HCT116 (cell line): ENCODE data around the gene C1orf159. TPM values are rescaled to one million over a fixed set of nuclear protein-coding genes. Genes with fewer than 3 reads are reported as not detected.

Experiments
- ATAC-seq: fragments of 200-7000 bp; cut with Tn5 transposase; 2 replicates; pipeline ENCODE4 v1.9.1; 2020; ENCODE audit warnings: mild to moderate bottlenecking, moderate library complexity
- BruUV-seq: library from RNA; stranded (reverse); fragments of 400-500 nt; replicated peaks from 2 replicates; lab custom pipeline; 2021; lab: Mats Ljungman, UMichigan
- CTCF ChIA-PET: fragments of 300-600 bp; sonication (Branson Sonifier 250); formaldehyde crosslinking; loops from one replicate; lab custom pipeline; 2021; ENCODE audit warnings: antibody characterized with exemption; lab: Charles Lee
- POLR2A ChIA-PET: fragments of 300-600, 350-600 bp; sonication (Branson Sonifier 250); formaldehyde crosslinking; loops from one replicate; lab custom pipeline; 2021; ENCODE audit warnings: antibody characterized with exemption; lab: Charles Lee
- RAD21 ChIA-PET, 2 experiments: fragments of 300-600 bp; sonication (Branson Sonifier 250); formaldehyde crosslinking; loops; one replicate each; lab custom pipeline; 2023; ENCODE audit warnings: low total read pairs in 2 of 2; ENCODE audit not compliant: uncharacterized antibody in 2 of 2, unreplicated experiment in 2 of 2, low non-redundant PET in 1 of 2; lab: Charles Lee
- DNase-seq: peaks from one replicate; pipeline ENCODE4 v3.0.0-alpha.2; 2010; ENCODE audit warnings: low read depth, low spot score
- H2AFZ ChIP-seq: fragments of 200-600 bp; shearing (Covaris generic), sonication (generic); 2 replicates; pipeline ENCODE4 v1.6.1; 2017; ENCODE audit warnings: low read depth, mixed run types, mixed read lengths, antibody characterized with exemption, low read length; ENCODE audit not compliant: poor library complexity, severe bottlenecking
- H3K27ac ChIP-seq: 2 replicates; pipeline ENCODE4 v1.5.1; 2012; ENCODE audit warnings: low read depth, low read length
- H3K27me3 ChIP-seq: fragments of 200-600 bp; sonication (generic); 2 replicates; pipeline ENCODE4 v1.6.1; 2016; ENCODE audit warnings: mixed run types, low read length, mixed read lengths; ENCODE audit not compliant: insufficient read depth
- H3K36me3 ChIP-seq, 2 experiments: fragments of 200-500 bp in 1 of 2; fragments of 200-600 bp in 1 of 2; sonication (Bioruptor generic) in 1 of 2; sonication (generic) in 1 of 2; 2 replicates each; pipeline versions ENCODE4 v1.5.1 to v1.6.1; 2014 to 2016; ENCODE audit warnings: low read length in 2 of 2, inconsistent platforms in 1 of 2, mixed read lengths in 1 of 2, mixed run types in 1 of 2; ENCODE audit not compliant: insufficient read depth in 2 of 2, control insufficient read depth in 1 of 2
- H3K4me1 ChIP-seq, 2 experiments: fragments of 200-600 bp in 1 of 2; sonication (generic) in 1 of 2; 2 replicates each; pipeline versions ENCODE4 v1.5.1 to v1.6.1; 2012 to 2017; ENCODE audit warnings: low read length in 2 of 2, inconsistent platforms in 1 of 2, mild to moderate bottlenecking in 1 of 2, mixed read lengths in 1 of 2, mixed run types in 1 of 2, moderate library complexity in 1 of 2; ENCODE audit not compliant: insufficient read depth in 2 of 2, control insufficient read depth in 1 of 2
- H3K4me2 ChIP-seq: fragments of 200-600 bp; sonication (generic); 2 replicates; pipeline ENCODE4 v1.6.1; 2017; ENCODE audit warnings: mixed run types, low read length, mixed read lengths
- H3K4me3 ChIP-seq, 2 experiments: fragments of 200-600 bp in 1 of 2; sonication (generic) in 1 of 2; replicated peaks in 1 of 2; 2 replicates each; pipeline ENCODE4 v1.5.1; 2011 to 2016; ENCODE audit warnings: low read length in 2 of 2, control low read depth in 1 of 2, low read depth in 1 of 2, mild to moderate bottlenecking in 1 of 2, mixed read lengths in 1 of 2, mixed run types in 1 of 2
- H3K79me2 ChIP-seq: fragments of 200-600 bp; sonication (generic); 2 replicates; pipeline ENCODE4 v1.6.1; 2017; ENCODE audit warnings: mild to moderate bottlenecking, mixed run types, low read length, moderate library complexity, mixed read lengths; ENCODE audit not compliant: insufficient read depth
- H3K9ac ChIP-seq: fragments of 200-600 bp; sonication (generic); 2 replicates; pipeline ENCODE4 v1.6.1; 2016; ENCODE audit warnings: low read length, mixed read lengths
- H3K9me2 ChIP-seq: fragments of 200-600 bp; sonication (generic), shearing (Covaris generic); 2 replicates; pipeline ENCODE4 v1.6.1; 2017; ENCODE audit warnings: mixed run types, mild to moderate bottlenecking, moderate library complexity; ENCODE audit not compliant: insufficient read depth
- H3K9me3 ChIP-seq, 2 experiments: fragments of 200-500 bp in 1 of 2; fragments of 200-600 bp in 1 of 2; sonication (Bioruptor generic) in 1 of 2; sonication (generic) in 1 of 2; 2 replicates each; pipeline ENCODE4 v1.6.1; 2014 to 2017; ENCODE audit warnings: low read length in 2 of 2, mixed read lengths in 2 of 2, inconsistent platforms in 1 of 2, low read depth in 1 of 2, mild to moderate bottlenecking in 1 of 2, mixed run types in 1 of 2, moderate library complexity in 1 of 2; ENCODE audit not compliant: control insufficient read depth in 1 of 2, insufficient read depth in 1 of 2
- H4K20me1 ChIP-seq: fragments of 200-600 bp; sonication (generic), shearing (Covaris generic); 2 replicates; pipeline ENCODE4 v1.6.1; 2017; ENCODE audit warnings: mixed run types, mild to moderate bottlenecking, moderate library complexity; ENCODE audit not compliant: insufficient read depth
- CBX3 ChIP-seq: IDR thresholded peaks from 2 replicates; pipeline ENCODE4 v1.6.1; 2012; ENCODE audit warnings: low read depth
- CEBPB ChIP-seq: IDR thresholded peaks from 2 replicates; pipeline ENCODE4 v1.6.1; 2012; ENCODE audit warnings: low read depth
- EGR1 ChIP-seq: IDR thresholded peaks from 2 replicates; pipeline ENCODE4 v1.6.1; 2012; ENCODE audit warnings: low read depth
- ELF1 ChIP-seq: IDR thresholded peaks from 2 replicates; pipeline ENCODE4 v1.6.1; 2012; ENCODE audit warnings: low read depth, borderline replicate concordance
- EZH2 ChIP-seq: fragments of 200-600 bp; sonication (generic); IDR thresholded peaks from 2 replicates; pipeline ENCODE4 v1.6.1; 2017; ENCODE audit warnings: antibody characterized with exemption, mixed run types
- EZH2phosphoT487 ChIP-seq: fragments of 200-600 bp; IDR thresholded peaks from 2 replicates; pipeline ENCODE4 v1.6.1; 2018; ENCODE audit warnings: antibody characterized with exemption, borderline replicate concordance
- FOSL1 ChIP-seq: IDR thresholded peaks from 2 replicates; pipeline ENCODE4 v1.6.1; 2012; ENCODE audit warnings: low read depth
- JUND ChIP-seq: IDR thresholded peaks from 2 replicates; pipeline ENCODE4 v1.6.1; 2012
- POLR2AphosphoS5 ChIP-seq: IDR thresholded peaks from 2 replicates; pipeline ENCODE4 v1.6.1; 2011; ENCODE audit warnings: mild to moderate bottlenecking, low read depth, low read length, moderate library complexity
- RAD21 ChIP-seq: IDR thresholded peaks from 2 replicates; pipeline ENCODE4 v1.6.1; 2012; ENCODE audit warnings: low read depth, mild to moderate bottlenecking
- SP1 ChIP-seq: IDR thresholded peaks from 2 replicates; pipeline ENCODE4 v1.6.1; 2012; ENCODE audit warnings: low read depth
- SRF ChIP-seq: IDR thresholded peaks from 2 replicates; pipeline ENCODE4 v1.6.1; 2012; ENCODE audit warnings: low read depth
- TCF7L2 ChIP-seq: IDR thresholded peaks from 2 replicates; pipeline ENCODE4 v1.7.0; 2011; ENCODE audit warnings: borderline replicate concordance, inconsistent platforms; ENCODE audit not compliant: insufficient read depth, insufficient read length; ENCODE audit errors: extremely low read depth
- ZFX ChIP-seq: fragments of 450-650 bp; IDR thresholded peaks from 2 replicates; pipeline ENCODE4 v1.6.1; 2017
- intact Hi-C: fragments of 100-400 bp; cut with micrococcal nuclease; formaldehyde crosslinking; loops from 2 replicates; pipeline ENCODE4 v1.10.0; 2022
- total RNA-seq: library from RNA; stranded (reverse); gene quantifications from one replicate; pipeline ENCODE4 v1.2.1, GENCODE V29; 2021; ENCODE audit not compliant: unreplicated experiment
- TF ChIP-seq, protein P1 (sequence below): IDR thresholded peaks from 2 replicates; pipeline ENCODE4 v1.6.1; 2012
- TF ChIP-seq, protein P2 (sequence below): IDR thresholded peaks from 2 replicates; pipeline ENCODE4 v1.6.1; 2012
- TF ChIP-seq, protein P3 (sequence below), 3 experiments: fragments of 200-600 bp in 1 of 3; sonication (generic) in 1 of 3; IDR thresholded peaks in 2 of 3; conservative IDR thresholded peaks in 1 of 3; 2 replicates each; pipeline ENCODE4 v1.5.1; 2012 to 2017; ENCODE audit warnings: low read depth in 2 of 3, low read length in 2 of 3, antibody characterized with exemption in 1 of 3, borderline replicate concordance in 1 of 3, control low read depth in 1 of 3, mild to moderate bottlenecking in 1 of 3, mixed read lengths in 1 of 3, mixed run types in 1 of 3, moderate library complexity in 1 of 3; ENCODE audit not compliant: insufficient read depth in 1 of 3
- TF ChIP-seq, protein P4 (sequence below): IDR thresholded peaks from 2 replicates; pipeline ENCODE4 v1.6.1; 2011; ENCODE audit warnings: mild to moderate bottlenecking, low read length, moderate library complexity; ENCODE audit not compliant: insufficient replicate concordance; ENCODE audit errors: extremely low read depth

Gene C1orf159
- total RNA-seq, 1 experiment from 2014 or later: 22.7 TPM

DNA sequence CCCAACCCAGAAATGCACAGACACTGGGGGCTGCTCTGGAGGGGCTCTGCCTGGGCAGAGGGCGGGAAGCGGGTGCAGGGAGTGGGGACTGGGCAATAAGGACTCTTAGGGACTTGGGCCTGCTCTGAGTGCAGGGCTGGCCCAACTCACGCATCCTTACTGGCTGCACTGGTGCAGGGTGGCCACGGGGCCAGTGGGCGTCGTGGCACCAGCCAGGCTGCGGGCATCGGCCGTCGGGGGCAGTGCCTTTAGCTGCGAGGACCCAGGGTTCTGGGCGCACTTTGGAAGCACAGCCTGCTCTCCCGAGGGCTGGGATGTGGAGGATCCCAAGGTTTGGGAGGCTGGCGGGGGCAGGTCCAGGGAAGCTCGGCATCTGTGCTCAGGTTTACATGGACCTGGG lies 30.7 kb upstream of the C1orf159 start:
- DNase-seq: no peak
- no TSS peak for BruUV-seq
- TF ChIP-seq SRF (no peak), EZH2phosphoT487 (no peak), POLR2AphosphoS5 (no peak), CBX3 (no peak), FOSL1 (no peak), RAD21 (no peak), ZFX (no peak), EZH2 (no peak), CEBPB (no peak)
- TF ChIP-seq, protein P1, sequence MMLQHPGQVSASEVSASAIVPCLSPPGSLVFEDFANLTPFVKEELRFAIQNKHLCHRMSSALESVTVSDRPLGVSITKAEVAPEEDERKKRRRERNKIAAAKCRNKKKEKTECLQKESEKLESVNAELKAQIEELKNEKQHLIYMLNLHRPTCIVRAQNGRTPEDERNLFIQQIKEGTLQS: no peak
- TF ChIP-seq, protein P2, sequence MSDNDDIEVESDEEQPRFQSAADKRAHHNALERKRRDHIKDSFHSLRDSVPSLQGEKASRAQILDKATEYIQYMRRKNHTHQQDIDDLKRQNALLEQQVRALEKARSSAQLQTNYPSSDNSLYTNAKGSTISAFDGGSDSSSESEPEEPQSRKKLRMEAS: no peak
- Histone ChIP-seq H3K9ac (no peak overlapping the region), H3K27ac (no peak overlapping the region), H3K27me3 (no peaks in the 10 kb centered on the region), H3K4me3 (no peak overlapping the region), H3K36me3 (no peaks in the 10 kb centered on the region), H3K79me2 (no peaks in the 10 kb centered on the region), H3K9me2 (no peaks in the 10 kb centered on the region), H2AFZ (no peak overlapping the region), H3K9me3 (no peaks in the 10 kb centered on the region), H3K4me2 (no peak overlapping the region), H3K4me1 (peaks cover 7 to 18% of the 10 kb centered on the region in 2 experiments), H4K20me1 (no peaks in the 10 kb centered on the region)
- intact Hi-C loops: no loop called here
- ChIA-PET POLR2A (no interaction called here), RAD21 (interaction anchor here in 1 of 2 experiments (0.6 kb wide), 1 partner anchor 20 kb away, joined by 3 read pairs; no protein-coding TSS in a partner anchor), CTCF (no interaction called here)
- no peak for ATAC-seq

DNA sequence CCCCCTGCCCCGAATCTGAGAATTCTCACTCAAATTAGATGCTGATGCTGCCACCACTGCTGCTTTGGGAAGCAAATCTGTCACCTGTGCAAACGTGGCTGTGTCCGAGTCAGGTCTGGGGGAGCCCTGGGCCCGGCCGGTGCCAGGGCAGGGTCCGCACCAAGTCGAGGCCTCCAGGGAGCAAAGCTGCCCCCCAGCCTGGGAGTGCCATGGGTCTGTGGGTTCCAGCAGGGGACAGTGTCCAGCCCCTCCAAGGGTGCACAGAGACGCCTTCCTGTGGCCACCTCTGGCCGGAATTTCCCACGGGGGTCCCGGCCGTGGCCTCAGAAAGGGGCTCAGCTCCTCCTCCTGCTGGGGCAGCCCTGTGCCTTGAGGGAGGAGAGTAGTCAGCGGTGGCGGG lies 30.1 kb upstream of the C1orf159 start:
- Histone ChIP-seq H3K4me1 (peaks cover 7 to 19% of the 10 kb centered on the region in 2 experiments), H3K4me2 (no peak overlapping the region), H3K27ac (no peak overlapping the region), H3K36me3 (no peaks in the 10 kb centered on the region), H3K79me2 (no peaks in the 10 kb centered on the region), H3K9me3 (no peaks in the 10 kb centered on the region), H3K4me3 (no peak overlapping the region), H3K9me2 (no peaks in the 10 kb centered on the region), H2AFZ (no peak overlapping the region), H3K27me3 (no peaks in the 10 kb centered on the region), H3K9ac (no peak overlapping the region), H4K20me1 (no peaks in the 10 kb centered on the region)
- intact Hi-C loops: no loop called here
- ATAC-seq (no peak), DNase-seq (no peak)
- ChIA-PET RAD21 (no interaction called here), POLR2A (no interaction called here), CTCF (no interaction called here)
- BruUV-seq: no TSS peak
- TF ChIP-seq ELF1 (no peak), SRF (no peak), SP1 (no peak), TCF7L2 (no peak), EZH2phosphoT487 (no peak), CBX3 (no peak), EGR1 (no peak), JUND (no peak), FOSL1 (no peak)
- TF ChIP-seq, protein P1: no peak
- TF ChIP-seq, protein P3, sequence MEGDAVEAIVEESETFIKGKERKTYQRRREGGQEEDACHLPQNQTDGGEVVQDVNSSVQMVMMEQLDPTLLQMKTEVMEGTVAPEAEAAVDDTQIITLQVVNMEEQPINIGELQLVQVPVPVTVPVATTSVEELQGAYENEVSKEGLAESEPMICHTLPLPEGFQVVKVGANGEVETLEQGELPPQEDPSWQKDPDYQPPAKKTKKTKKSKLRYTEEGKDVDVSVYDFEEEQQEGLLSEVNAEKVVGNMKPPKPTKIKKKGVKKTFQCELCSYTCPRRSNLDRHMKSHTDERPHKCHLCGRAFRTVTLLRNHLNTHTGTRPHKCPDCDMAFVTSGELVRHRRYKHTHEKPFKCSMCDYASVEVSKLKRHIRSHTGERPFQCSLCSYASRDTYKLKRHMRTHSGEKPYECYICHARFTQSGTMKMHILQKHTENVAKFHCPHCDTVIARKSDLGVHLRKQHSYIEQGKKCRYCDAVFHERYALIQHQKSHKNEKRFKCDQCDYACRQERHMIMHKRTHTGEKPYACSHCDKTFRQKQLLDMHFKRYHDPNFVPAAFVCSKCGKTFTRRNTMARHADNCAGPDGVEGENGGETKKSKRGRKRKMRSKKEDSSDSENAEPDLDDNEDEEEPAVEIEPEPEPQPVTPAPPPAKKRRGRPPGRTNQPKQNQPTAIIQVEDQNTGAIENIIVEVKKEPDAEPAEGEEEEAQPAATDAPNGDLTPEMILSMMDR (IDR thresholded peaks at IDR 0.05 in 2 of 3, conservative IDR thresholded peaks at IDR 0.05 in 1 of 3; ENCODE audit: borderline replicate concordance in 1 of 3, insufficient read depth in 1 of 3, low read depth in 2 of 3, low read length in 2 of 3): no peak
- TF ChIP-seq, protein P4, sequence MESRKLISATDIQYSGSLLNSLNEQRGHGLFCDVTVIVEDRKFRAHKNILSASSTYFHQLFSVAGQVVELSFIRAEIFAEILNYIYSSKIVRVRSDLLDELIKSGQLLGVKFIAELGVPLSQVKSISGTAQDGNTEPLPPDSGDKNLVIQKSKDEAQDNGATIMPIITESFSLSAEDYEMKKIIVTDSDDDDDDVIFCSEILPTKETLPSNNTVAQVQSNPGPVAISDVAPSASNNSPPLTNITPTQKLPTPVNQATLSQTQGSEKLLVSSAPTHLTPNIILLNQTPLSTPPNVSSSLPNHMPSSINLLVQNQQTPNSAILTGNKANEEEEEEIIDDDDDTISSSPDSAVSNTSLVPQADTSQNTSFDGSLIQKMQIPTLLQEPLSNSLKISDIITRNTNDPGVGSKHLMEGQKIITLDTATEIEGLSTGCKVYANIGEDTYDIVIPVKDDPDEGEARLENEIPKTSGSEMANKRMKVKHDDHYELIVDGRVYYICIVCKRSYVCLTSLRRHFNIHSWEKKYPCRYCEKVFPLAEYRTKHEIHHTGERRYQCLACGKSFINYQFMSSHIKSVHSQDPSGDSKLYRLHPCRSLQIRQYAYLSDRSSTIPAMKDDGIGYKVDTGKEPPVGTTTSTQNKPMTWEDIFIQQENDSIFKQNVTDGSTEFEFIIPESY: no peak
